WTC11 (cell line): ENCODE data around the gene CNGA2. TPM values are rescaled to one million over a fixed set of nuclear protein-coding genes. Genes with fewer than 3 reads are reported as not detected.

Experiments
- ATAC-seq: fragments of 200-7000 bp; cut with Tn5 transposase; 2 replicates; pipeline ENCODE4 v1.10.0; 2021; ENCODE audit warnings: mild to moderate bottlenecking, moderate library complexity
- CTCF ChIA-PET: fragments of 300-600 bp; sonication (Branson Sonifier 250); formaldehyde crosslinking; loops from one replicate; lab custom pipeline; 2021; ENCODE audit warnings: antibody characterized with exemption; lab: Charles Lee
- POLR2A ChIA-PET: fragments of 350-600 bp; sonication (Branson Sonifier 250); formaldehyde crosslinking; loops from one replicate; lab custom pipeline; 2021; ENCODE audit warnings: antibody characterized with exemption; lab: Charles Lee
- DNase-seq: peaks from one replicate; pipeline ENCODE4 v3.0.0; 2021; ENCODE audit warnings: low spot score
- H3K27ac Mint-ChIP-seq: 2 replicates; pipeline ENCODE4 v1.8.0; 2021; ENCODE audit warnings: mixed read lengths
- H3K27me3 Mint-ChIP-seq: 2 replicates; pipeline ENCODE4 v1.8.0; 2021; ENCODE audit warnings: low read depth, mild to moderate bottlenecking, moderate library complexity, mixed read lengths
- H3K36me3 Mint-ChIP-seq: 2 replicates; pipeline ENCODE4 v1.8.0; 2021; ENCODE audit warnings: mixed read lengths
- H3K4me1 Mint-ChIP-seq: 2 replicates; pipeline ENCODE4 v1.8.0; 2022; ENCODE audit warnings: mixed read lengths
- H3K4me3 Mint-ChIP-seq: 2 replicates; pipeline ENCODE4 v1.8.0; 2021; ENCODE audit warnings: mild to moderate bottlenecking, moderate library complexity, mixed read lengths
- H3K9me3 Mint-ChIP-seq: 2 replicates; pipeline ENCODE4 v1.8.0; 2021; ENCODE audit warnings: mixed read lengths
- ATF1 ChIP-seq: sonication (generic); formaldehyde crosslinking; IDR thresholded peaks from 2 replicates; pipeline ENCODE4 v1.8.1; 2023; ENCODE audit warnings: mild to moderate bottlenecking, moderate library complexity, missing genetic modification reagents
- CREB1 ChIP-seq: sonication (generic); formaldehyde crosslinking; IDR thresholded peaks from 2 replicates; pipeline ENCODE4 v1.8.0; 2023; ENCODE audit warnings: mild to moderate bottlenecking, missing genetic modification reagents
- CTCF ChIP-seq: fragments of 200-600 bp; IDR thresholded peaks from 2 replicates; pipeline ENCODE4 v1.8.0; 2022; ENCODE audit warnings: antibody characterized with exemption
- E2F4 ChIP-seq: sonication (generic); formaldehyde crosslinking; IDR thresholded peaks from 2 replicates; pipeline ENCODE4 v1.8.1; 2022; ENCODE audit warnings: low read depth, mild to moderate bottlenecking, moderate library complexity, missing genetic modification reagents, borderline replicate concordance
- FOXP1 ChIP-seq: sonication (generic); formaldehyde crosslinking; IDR thresholded peaks from 2 replicates; pipeline ENCODE4 v1.8.0; 2022; ENCODE audit warnings: missing genetic modification reagents, mild to moderate bottlenecking, moderate library complexity, borderline replicate concordance
- IRF1 ChIP-seq: sonication (generic); formaldehyde crosslinking; IDR thresholded peaks from 2 replicates; pipeline ENCODE4 v1.8.0; 2023; ENCODE audit warnings: missing genetic modification reagents
- JAZF1 ChIP-seq: fragments of 250-450 bp; sonication (Bioruptor Pico); IDR thresholded peaks from 2 replicates; pipeline ENCODE4 v1.9.0; 2021; ENCODE audit warnings: moderate library complexity, mild to moderate bottlenecking, inconsistent platforms
- JUN ChIP-seq: sonication (generic); formaldehyde crosslinking; IDR thresholded peaks from 2 replicates; pipeline ENCODE4 v1.8.0; 2023; ENCODE audit warnings: mild to moderate bottlenecking, missing genetic modification reagents
- NR1H2 ChIP-seq: sonication (generic); formaldehyde crosslinking; IDR thresholded peaks from 2 replicates; pipeline ENCODE4 v1.9.0; 2021; ENCODE audit warnings: mild to moderate bottlenecking, moderate library complexity, missing genetic modification reagents
- PRDM15 ChIP-seq: sonication (generic); formaldehyde crosslinking; IDR thresholded peaks from 2 replicates; pipeline ENCODE4 v1.8.0; 2022; ENCODE audit warnings: missing genetic modification reagents
- SMAD3 ChIP-seq: sonication (generic); formaldehyde crosslinking; IDR thresholded peaks from 2 replicates; pipeline ENCODE4 v1.8.0; 2022; ENCODE audit warnings: missing genetic modification reagents, mild to moderate bottlenecking, borderline replicate concordance
- STAT6 ChIP-seq: sonication (generic); formaldehyde crosslinking; conservative IDR thresholded peaks from 2 replicates; pipeline ENCODE4 v1.8.1; 2023; ENCODE audit warnings: mild to moderate bottlenecking, low read depth, missing genetic modification reagents, moderate library complexity
- ZNF219 ChIP-seq: sonication (generic); formaldehyde crosslinking; IDR thresholded peaks from 2 replicates; pipeline ENCODE4 v1.8.0; 2023; ENCODE audit warnings: missing genetic modification reagents, mild to moderate bottlenecking, borderline replicate concordance
- ZNF263 ChIP-seq: sonication (generic); formaldehyde crosslinking; IDR thresholded peaks from 2 replicates; pipeline ENCODE4 v1.8.1; 2022; ENCODE audit warnings: low read depth, mild to moderate bottlenecking, moderate library complexity, missing genetic modification reagents
- ZNF317 ChIP-seq: sonication (generic); formaldehyde crosslinking; IDR thresholded peaks from 2 replicates; pipeline ENCODE4 v1.8.1; 2023; ENCODE audit warnings: low read depth, mild to moderate bottlenecking, moderate library complexity, missing genetic modification reagents, borderline replicate concordance
- ZNF396 ChIP-seq: fragments of 250-450 bp; sonication (Bioruptor Pico); IDR thresholded peaks from 2 replicates; pipeline ENCODE4 v1.8.0; 2021; ENCODE audit warnings: mild to moderate bottlenecking, moderate library complexity, borderline replicate concordance
- ZNF532 ChIP-seq: fragments of 250-450 bp; sonication (Bioruptor Pico); IDR thresholded peaks from 2 replicates; pipeline ENCODE4 v1.9.0; 2021; ENCODE audit warnings: mild to moderate bottlenecking, borderline replicate concordance
- ZSCAN18 ChIP-seq: fragments of 250-450 bp; sonication (Bioruptor Pico); IDR thresholded peaks from 2 replicates; pipeline ENCODE4 v2.1.2; 2022; ENCODE audit warnings: mild to moderate bottlenecking, moderate library complexity
- total RNA-seq: library from RNA; stranded (reverse); gene quantifications from 3 replicates; pipeline ENCODE4 v1.2.3, GENCODE V29; 2021

CNGA2 gene
- total RNA-seq, 1 experiment from 2014 or later, result not detected

- TF ChIP-seq ZNF532 (no peak), E2F4 (no peak), ZNF396 (CRISPR knock-in tag) (no peak), ZSCAN18 (CRISPR knock-in tag) (no peak)
Observed at GRCh38 chrX:151741606-151742005, 7.1 kb downstream of the CNGA2 start (continued).

- Mint-ChIP-seq H3K9me3 (0 out of 2 replicates have a peak, but pooled peaks cover 4% of the 10 kb centered on the region), H3K4me3 (no peak overlapping the region), H3K4me1 (peaks cover 3% of the 10 kb centered on the region), H3K27me3 (no peaks in the 10 kb centered on the region; the same call in 1 of the 2 replicates), H3K36me3 (no peaks in the 10 kb centered on the region), H3K27ac (no peak overlapping the region)
- POLR2A ChIA-PET, result no interaction called here
- DNase-seq (no peak), ATAC-seq (no peak)
- CTCF ChIA-PET, result no interaction called here
- TF ChIP-seq STAT6 (no peak), FOXP1 (CRISPR knock-in tag) (no peak), SMAD3 (CRISPR knock-in tag) (no peak), PRDM15 (CRISPR knock-in tag) (no peak), JAZF1 (CRISPR knock-in tag) (no peak), IRF1 (CRISPR knock-in tag) (no peak), JUN (no peak), ZNF219 (CRISPR knock-in tag) (no peak), CTCF (no peak), ZNF317 (CRISPR knock-in tag) (no peak), CREB1 (CRISPR knock-in tag) (no peak), ZNF263 (CRISPR knock-in tag) (no peak), NR1H2 (no peak), ATF1 (CRISPR knock-in tag) (no peak)
Observed at GRCh38 chrX:151742311-151742710, 7.8 kb downstream of the CNGA2 start.
